H1 (cell line): ENCODE measurements around the gene PCDHGB5. TPM values are rescaled to one million over a fixed set of nuclear protein-coding genes. Genes with fewer than 3 reads are reported as not detected.

Source experiments
- CTCF ChIA-PET: fragments of 300-600 bp; sonication (Branson Sonifier 250); formaldehyde crosslinking; loops from one replicate; lab custom pipeline; 2021; ENCODE audit not compliant: partially characterized antibody; lab: Charles Lee
- POLR2A ChIA-PET: fragments of 300-600 bp; sonication (Branson Sonifier 250); formaldehyde crosslinking; loops from one replicate; lab custom pipeline; 2021; ENCODE audit warnings: inconsistent platforms; ENCODE audit not compliant: partially characterized antibody; lab: Charles Lee
- DNase-seq, 2 experiments: peaks; one replicate each; pipeline versions ENCODE4 v3.0.0 to v3.0.0-alpha.2; 2010 to 2022; ENCODE audit warnings: low spot score in 2 of 2, low read depth in 1 of 2, mixed read lengths in 1 of 2
- FAIRE-seq: peaks from 2 replicates; lab custom pipeline; 2011; peaks lifted over from hg19 to GRCh38; lab: Jason Lieb, UNC
- H2AFZ ChIP-seq: 2 replicates; pipeline ENCODE4 v1.8.1; 2012; ENCODE audit warnings: low read length, inconsistent platforms
- H2AK5ac ChIP-seq: 2 replicates; pipeline ENCODE4 v1.6.1; 2013; ENCODE audit warnings: low read depth, low read length
- H2BK120ac ChIP-seq: replicated peaks from 2 replicates; pipeline ENCODE3; 2013; ENCODE audit warnings: low read depth, low read length, inconsistent platforms
- H2BK12ac ChIP-seq: 2 replicates; pipeline ENCODE4 v1.6.1; 2013; ENCODE audit warnings: low read depth, low read length
- H2BK15ac ChIP-seq: 2 replicates; pipeline ENCODE4 v1.6.1; 2013; ENCODE audit warnings: low read length
- H2BK20ac ChIP-seq: 2 replicates; pipeline ENCODE4 v1.6.1; 2013; ENCODE audit warnings: low read length
- H2BK5ac ChIP-seq: 2 replicates; pipeline ENCODE4 v1.6.1; 2013; ENCODE audit warnings: low read depth, low read length
- H3K14ac ChIP-seq: 2 replicates; pipeline ENCODE4 v1.6.1; 2013; ENCODE audit warnings: inconsistent platforms; ENCODE audit not compliant: insufficient read length
- H3K18ac ChIP-seq: 2 replicates; pipeline ENCODE4 v1.6.1; 2013; ENCODE audit warnings: low read length; ENCODE audit errors: extremely low read depth
- H3K23ac ChIP-seq: 2 replicates; pipeline ENCODE4 v1.6.1; 2013; ENCODE audit warnings: inconsistent platforms; ENCODE audit not compliant: insufficient read length
- H3K23me2 ChIP-seq: 2 replicates; pipeline ENCODE4 v1.6.1; 2013; ENCODE audit warnings: low read depth, low read length
- H3K27ac ChIP-seq: 2 replicates; pipeline ENCODE4 v1.6.1; 2011; ENCODE audit warnings: low read depth, low read length, inconsistent platforms
- H3K27me3 ChIP-seq, 4 experiments: replicated peaks in 1 of 4; 1 replicate in 1 of 4; 2 replicates in 3 of 4; pipeline versions ENCODE4 v1.6.1 to v1.8.1; 2011 to 2013; ENCODE audit warnings: low read length in 3 of 4, mild to moderate bottlenecking in 3 of 4, inconsistent platforms in 2 of 4, mixed read lengths in 2 of 4, moderate library complexity in 1 of 4; ENCODE audit not compliant: control insufficient read depth in 3 of 4, insufficient read depth in 3 of 4; ENCODE audit errors: extremely low read depth in 1 of 4
- H3K36me3 ChIP-seq, 4 experiments: 2 replicates each; pipeline versions ENCODE4 v1.6.1 to v1.8.1; 2011 to 2013; ENCODE audit warnings: mild to moderate bottlenecking in 4 of 4, low read length in 3 of 4, moderate library complexity in 2 of 4, control low read depth in 1 of 4, inconsistent platforms in 1 of 4; ENCODE audit not compliant: insufficient read depth in 4 of 4, control insufficient read depth in 2 of 4
- H3K4ac ChIP-seq: replicated peaks from 2 replicates; pipeline ENCODE3; 2013; ENCODE audit warnings: low read length, low read depth, mixed read lengths, inconsistent platforms; ENCODE audit not compliant: insufficient read length
- H3K4me1 ChIP-seq, 4 experiments: replicated peaks in 1 of 4; 1 replicate in 1 of 4; 2 replicates in 3 of 4; pipeline versions ENCODE4 v1.6.1 to v1.8.1; 2011 to 2013; ENCODE audit warnings: low read length in 3 of 4, inconsistent platforms in 2 of 4, mixed read lengths in 1 of 4; ENCODE audit not compliant: insufficient read depth in 4 of 4, control insufficient read depth in 3 of 4
- H3K4me2 ChIP-seq, 2 experiments: 2 replicates each; pipeline versions ENCODE4 v1.6.1 to v1.8.1; 2011 to 2013; ENCODE audit warnings: low read depth in 2 of 2, low read length in 2 of 2, control low read depth in 1 of 2, inconsistent platforms in 1 of 2, mild to moderate bottlenecking in 1 of 2; ENCODE audit not compliant: insufficient read depth in 1 of 2
- H3K4me3 ChIP-seq, 4 experiments: fragments of 200-600, 300-600 bp in 1 of 4; sonication (generic), shearing (Covaris generic), sonication (Bioruptor Twin) in 1 of 4; 2 replicates each; pipeline versions ENCODE4 v1.5.1 to v1.8.1; 2011 to 2016; ENCODE audit warnings: low read length in 4 of 4, low read depth in 3 of 4, control low read depth in 2 of 4, inconsistent platforms in 2 of 4, mild to moderate bottlenecking in 2 of 4, mixed read lengths in 1 of 4, moderate library complexity in 1 of 4; ENCODE audit not compliant: insufficient read depth in 2 of 4; ENCODE audit errors: extremely low read depth in 1 of 4
- H3K56ac ChIP-seq: replicated peaks from 2 replicates; pipeline ENCODE3; 2013; ENCODE audit warnings: low read depth, mild to moderate bottlenecking, mixed read lengths, low read length, inconsistent platforms; ENCODE audit not compliant: insufficient read length
- H3K79me1 ChIP-seq: 2 replicates; pipeline ENCODE4 v1.6.1; 2013; ENCODE audit warnings: low read depth, low read length, control low read depth
- H3K79me2 ChIP-seq, 2 experiments: 2 replicates each; pipeline versions ENCODE4 v1.6.1 to v1.8.1; 2012 to 2013; ENCODE audit warnings: low read length in 2 of 2, mild to moderate bottlenecking in 2 of 2, inconsistent platforms in 1 of 2; ENCODE audit not compliant: insufficient read depth in 2 of 2, control insufficient read depth in 1 of 2
- H3K9ac ChIP-seq, 4 experiments: replicated peaks in 1 of 4; 1 replicate in 1 of 4; 2 replicates in 3 of 4; pipeline versions ENCODE4 v1.6.1 to v1.8.1; 2011 to 2013; ENCODE audit warnings: low read depth in 3 of 4, low read length in 3 of 4, control low read depth in 2 of 4, mild to moderate bottlenecking in 2 of 4, moderate library complexity in 2 of 4, inconsistent platforms in 1 of 4; ENCODE audit errors: extremely low read depth in 1 of 4
- H3K9me3 ChIP-seq, 2 experiments: 2 replicates each; pipeline versions ENCODE4 v1.6.1 to v1.8.1; 2012 to 2013; ENCODE audit warnings: mild to moderate bottlenecking in 2 of 2, moderate library complexity in 2 of 2, control low read depth in 1 of 2, inconsistent platforms in 1 of 2, low read depth in 1 of 2, low read length in 1 of 2, mixed read lengths in 1 of 2; ENCODE audit not compliant: insufficient read depth in 2 of 2
- H4K20me1 ChIP-seq, 2 experiments: replicated peaks in 1 of 2; 2 replicates each; pipeline versions ENCODE3 to v1.8.1; 2011 to 2013; ENCODE audit warnings: inconsistent platforms in 2 of 2, low read length in 2 of 2, mild to moderate bottlenecking in 1 of 2; ENCODE audit not compliant: insufficient read depth in 2 of 2, control insufficient read depth in 1 of 2
- H4K5ac ChIP-seq: 2 replicates; pipeline ENCODE4 v1.6.1; 2013; ENCODE audit warnings: low read length, low read depth, mixed read lengths, inconsistent platforms; ENCODE audit not compliant: insufficient read length
- H4K8ac ChIP-seq: 2 replicates; pipeline ENCODE4 v1.8.0; 2013; ENCODE audit warnings: mild to moderate bottlenecking, moderate library complexity, low read length, inconsistent platforms; ENCODE audit not compliant: insufficient read depth; ENCODE audit errors: extremely low read depth
- H4K91ac ChIP-seq: replicated peaks from 2 replicates; pipeline ENCODE3; 2013; ENCODE audit warnings: low read length, mixed read lengths, inconsistent platforms; ENCODE audit not compliant: insufficient read length
- ASH2L ChIP-seq: fragments of 200-600, 300-600 bp; sonication (generic); IDR thresholded peaks from one replicate; pipeline ENCODE4 v1.7.1; 2017; ENCODE audit warnings: low read length
- EGR1 ChIP-seq: IDR thresholded peaks from 2 replicates; pipeline ENCODE4 v1.6.1; 2011; ENCODE audit warnings: low read depth, low read length, borderline replicate concordance
- EP300 ChIP-seq, 2 experiments: IDR thresholded peaks; 1 replicate in 1 of 2; 2 replicates in 1 of 2; pipeline ENCODE4 v1.6.1; 2011 to 2012; ENCODE audit warnings: low read depth in 2 of 2, low read length in 2 of 2, mild to moderate bottlenecking in 2 of 2, borderline replicate concordance in 1 of 2, inconsistent platforms in 1 of 2, moderate library complexity in 1 of 2
- KDM4A ChIP-seq: IDR thresholded peaks from one replicate; pipeline ENCODE4 v1.7.1; 2012; ENCODE audit warnings: low read depth, mild to moderate bottlenecking, moderate library complexity, low read length, inconsistent platforms; ENCODE audit not compliant: severe bottlenecking
- KDM5A ChIP-seq: fragments of 200-600 bp; IDR thresholded peaks from 2 replicates; pipeline ENCODE4 v1.7.1; 2012; ENCODE audit warnings: mild to moderate bottlenecking, low read length, inconsistent platforms, mixed read lengths
- NANOG ChIP-seq: IDR thresholded peaks from 2 replicates; pipeline ENCODE4 v1.6.1; 2011; ENCODE audit warnings: low read length, low read depth, mild to moderate bottlenecking, inconsistent platforms; ENCODE audit not compliant: insufficient read depth, poor library complexity, severe bottlenecking
- SAP30 ChIP-seq: fragments of 300-600 bp; sonication (generic); IDR thresholded peaks from 2 replicates; pipeline ENCODE4 v1.7.1; 2012; ENCODE audit warnings: low read length, moderate library complexity, mild to moderate bottlenecking, inconsistent platforms; ENCODE audit not compliant: insufficient read depth, insufficient replicate concordance
- SIRT6 ChIP-seq: IDR thresholded peaks from one replicate; pipeline ENCODE4 v1.7.1; 2012; ENCODE audit warnings: low read length, inconsistent platforms
- SP2 ChIP-seq: IDR thresholded peaks from 2 replicates; pipeline ENCODE4 v1.6.1; 2012; ENCODE audit warnings: mild to moderate bottlenecking, low read length, inconsistent platforms
- SRF ChIP-seq: IDR thresholded peaks from 2 replicates; pipeline ENCODE4 v1.6.1; 2011; ENCODE audit warnings: mild to moderate bottlenecking, low read depth, low read length, moderate library complexity
- WGBS, 2 experiments: shearing (Covaris generic) in 1 of 2; methylation state at CpG; one replicate each; pipeline versions ENCODE4 v1.1.6 to v1.1.7; 2013 to 2015; ENCODE audit warnings: low lambda C conversion rate in 2 of 2, mixed read lengths in 2 of 2, inconsistent platforms in 1 of 2, low coverage in 1 of 2, missing lambda C conversion rate in 1 of 2; ENCODE audit not compliant: insufficient replicate concordance in 2 of 2, insufficient coverage in 1 of 2, insufficient read length in 1 of 2; ENCODE audit errors: extremely low coverage in 1 of 2, missing lambda C conversion rate in 1 of 2; 5-methylcytosine and 5-hydroxymethylcytosine counted together
- polyA plus RNA-seq, 7 experiments: library from polyadenylated mRNA; depleted of rRNA in 3 of 7; stranded (reverse) in 5 of 7; unstranded in 2 of 7; fragments of >200 nt in 5 of 7; fragments of 200-250 nt in 2 of 7; gene quantifications; 1 replicate in 5 of 7; 2 replicates in 1 of 7; 4 replicates in 1 of 7; pipeline versions ENCODE4 v1.2.1 to v1.2.3, GENCODE V29; 2011 to 2013; ENCODE audit warnings: missing spikeins in 2 of 7, mixed read lengths in 2 of 7
- total RNA-seq: library from RNA; stranded (reverse); fragmentation: NEBNext Ultra II Directional; extraction: Animal tissue kit (Norgen Biotek cat#: 25700); gene quantifications from 2 replicates; pipeline ENCODE4 v1.2.1, GENCODE V29; 2021

The PCDHGB5 gene
- total and polyA plus RNA-seq, 2 of the 8 experiments (the other 6 are each of a cell fraction or from before 2014, with no cell fraction given): 1.1 to 2.6 TPM

- H3K9me3 ChIP-seq: peaks cover 32 to 50% of the 10 kb centered on the region in 2 experiments
- CTCF ChIA-PET: interaction anchor here (0.8 to 4.4 kb wide), 34 partner anchors 8 to 280 kb away, joined by 3 to 28 read pairs (median 5); partner anchors contain the start of genes PCDHB10, PCDHB14, PCDHB15 and PCDHB2
Measured at GRCh38 chr5:141356133-141356532, 41.6 kb upstream of the PCDHGB5 start.

More at GRCh38 chr5:141356133-141356532, 41.6 kb upstream of the PCDHGB5 start:
- Histone ChIP-seq H3K79me1 (no peaks in the 10 kb centered on the region), H3K4me3 (no peak overlapping the region), H3K27me3 (no peaks in the 10 kb centered on the region), H2AFZ (no peak overlapping the region), H3K27ac (no peak overlapping the region), H4K20me1 (no peaks in the 10 kb centered on the region), H2BK20ac (no peak overlapping the region), H2BK120ac (no peak overlapping the region), H3K18ac (no peak overlapping the region), H2BK12ac (no peak overlapping the region), H4K91ac (no peak overlapping the region), H3K14ac (no peak overlapping the region), H3K36me3 (peaks cover 0 to 13% (median 4%) of the 10 kb centered on the region in 4 experiments; a peak in 4 of 8 replicates), H3K23ac (no peak overlapping the region), H2AK5ac (no peak overlapping the region), H4K8ac (no peak overlapping the region), H3K4ac (no peak overlapping the region), H2BK5ac (no peak overlapping the region), H3K9ac (no peak overlapping the region), H2BK15ac (no peak overlapping the region), H3K4me1 (0 out of 7 replicates have a peak, but pooled peaks cover 0 to 1% (median 0%) of the 10 kb centered on the region in 4 experiments), H3K79me2 (no peaks in the 10 kb centered on the region), H3K4me2 (no peak overlapping the region), H3K23me2 (no peaks in the 10 kb centered on the region), H3K56ac (no peak overlapping the region), H4K5ac (no peak overlapping the region)
- no peak for DNase-seq
- TF ChIP-seq ASH2L (no peak), EP300 (IDR thresholded peaks at IDR 0.05; ENCODE audit: borderline replicate concordance in 1 of 2, low read depth in 2 of 2, low read length in 2 of 2) (no peak), SIRT6 (no peak), SP2 (no peak), SRF (no peak), SAP30 (no peak), NANOG (no peak), EGR1 (no peak), KDM4A (no peak), KDM5A (no peak)
- WGBS, 2 experiments: 95% methylated on average over 5 of the region's 5 CpGs; no CpG with 5 or more reads in 1 of the 2 experiments
- no peak for FAIRE-seq
- POLR2A ChIA-PET: interaction anchor here (0.7 kb wide), 1 partner anchor 163 kb away, joined by 3 read pairs; no protein-coding TSS in a partner anchor
